PC-9 (cell line): ENCODE measurements around the gene MBD2. TPM values are rescaled to one million over a fixed set of nuclear protein-coding genes. Genes with fewer than 3 reads are reported as not detected.

Experiments
- BruUV-seq: library from RNA; stranded (reverse); fragments of 400-500 nt; replicated peaks from 2 replicates; lab custom pipeline; 2021; lab: Mats Ljungman, UMichigan
- CTCF ChIA-PET: fragments of 300-600 bp; sonication (Branson Sonifier 250); formaldehyde crosslinking; loops from one replicate; lab custom pipeline; 2022; ENCODE audit warnings: antibody characterized with exemption; lab: Charles Lee
- POLR2A ChIA-PET: fragments of 300-600 bp; sonication (Branson Sonifier 250); formaldehyde crosslinking; loops from one replicate; lab custom pipeline; 2022; ENCODE audit warnings: antibody characterized with exemption; ENCODE audit not compliant: unreplicated experiment; lab: Charles Lee
- DNase-seq, 2 experiments: peaks; one replicate each; pipeline versions ENCODE4 v3.0.0 to v3.0.0-alpha.2; 2015 to 2022; ENCODE audit warnings: mixed read lengths in 1 of 2
- H2AFZ ChIP-seq: fragments of 200-600 bp; sonication (generic); 2 replicates; pipeline ENCODE4 v1.8.1; 2017; ENCODE audit warnings: antibody characterized with exemption
- H3F3A ChIP-seq: fragments of 200-600 bp; sonication (generic); 2 replicates; pipeline ENCODE4 v1.8.1; 2017; ENCODE audit warnings: antibody characterized with exemption, mild to moderate bottlenecking, low read depth; ENCODE audit not compliant: insufficient read depth
- H3K27ac ChIP-seq: fragments of 200-600 bp; sonication (generic); 2 replicates; pipeline ENCODE4 v1.6.1; 2016; ENCODE audit warnings: mixed run types
- H3K27me3 ChIP-seq: fragments of 200-600 bp; sonication (generic); 2 replicates; pipeline ENCODE4 v1.6.1; 2016; ENCODE audit warnings: low read depth, mixed run types; ENCODE audit not compliant: insufficient read depth
- H3K36me3 ChIP-seq: fragments of 200-600 bp; sonication (generic); 2 replicates; pipeline ENCODE4 v1.6.1; 2016; ENCODE audit warnings: low read depth, mixed run types
- H3K4me1 ChIP-seq: fragments of 200-600 bp; sonication (generic); replicated peaks from 2 replicates; pipeline ENCODE4 v1.6.1; 2016; ENCODE audit warnings: mixed run types; ENCODE audit not compliant: insufficient read depth
- H3K4me2 ChIP-seq: fragments of 200-600 bp; sonication (generic); 2 replicates; pipeline ENCODE4 v1.6.1; 2017; ENCODE audit warnings: mixed run types
- H3K4me3 ChIP-seq: fragments of 200-600 bp; sonication (generic); 2 replicates; pipeline ENCODE4 v1.6.1; 2016; ENCODE audit warnings: mixed run types
- H3K79me2 ChIP-seq: fragments of 200-600 bp; sonication (generic); 2 replicates; pipeline ENCODE4 v1.6.1; 2017; ENCODE audit warnings: low read depth, mixed run types
- H3K9me2 ChIP-seq: fragments of 200-600 bp; sonication (generic); 2 replicates; pipeline ENCODE4 v1.8.1; 2017; ENCODE audit warnings: mild to moderate bottlenecking; ENCODE audit not compliant: insufficient read depth
- H3K9me3 ChIP-seq: fragments of 200-600 bp; sonication (generic); 2 replicates; pipeline ENCODE4 v1.8.1; 2016; ENCODE audit warnings: low read depth; ENCODE audit not compliant: insufficient read depth
- H4K20me1 ChIP-seq: fragments of 200-600 bp; sonication (generic); 2 replicates; pipeline ENCODE4 v1.8.1; 2017; ENCODE audit not compliant: insufficient read depth
- EZH2 ChIP-seq: fragments of 200-600 bp; sonication (generic); IDR thresholded peaks from 2 replicates; pipeline ENCODE4 v1.8.0; 2017; ENCODE audit warnings: antibody characterized with exemption, low read depth
- intact Hi-C: fragments of 100-400 bp; cut with micrococcal nuclease; formaldehyde crosslinking; loops from one replicate; pipeline ENCODE4 v1.10.0; 2022; ENCODE audit not compliant: unreplicated experiment
- total RNA-seq: library from RNA; stranded (reverse); gene quantifications from 2 replicates; pipeline ENCODE4 v1.2.3, GENCODE V29; 2021
- TF ChIP-seq, protein P1 (sequence below): fragments of 200-600 bp; sonication (generic); conservative IDR thresholded peaks from 2 replicates; pipeline ENCODE4 v1.6.1; 2017; ENCODE audit warnings: mixed run types, antibody characterized with exemption, mild to moderate bottlenecking, moderate library complexity

The MBD2 gene
- total RNA-seq, 1 experiment from 2014 or later = 72.0 TPM

- Histone ChIP-seq H3K4me3 (no peak overlapping the region), H3K9me3 (no peaks in the 10 kb centered on the region), H3K9me2 (no peaks in the 10 kb centered on the region), H3F3A (peaks cover 21% of the 10 kb centered on the region), H3K4me1 (peaks cover 62% of the 10 kb centered on the region), H3K79me2 (no peaks in the 10 kb centered on the region), H3K27ac (no peak overlapping the region), H3K36me3 (no peaks in the 10 kb centered on the region), H3K4me2 (peak overlapping the region; percentile 30), H4K20me1 (no peaks in the 10 kb centered on the region), H2AFZ (no peak overlapping the region), H3K27me3 (no peaks in the 10 kb centered on the region)
- intact Hi-C loops = no loop called here
- BruUV-seq = no TSS peak
- ChIA-PET POLR2A (no interaction called here), CTCF (no interaction called here)
- no peak for TF ChIP-seq EZH2
- TF ChIP-seq, protein P1, sequence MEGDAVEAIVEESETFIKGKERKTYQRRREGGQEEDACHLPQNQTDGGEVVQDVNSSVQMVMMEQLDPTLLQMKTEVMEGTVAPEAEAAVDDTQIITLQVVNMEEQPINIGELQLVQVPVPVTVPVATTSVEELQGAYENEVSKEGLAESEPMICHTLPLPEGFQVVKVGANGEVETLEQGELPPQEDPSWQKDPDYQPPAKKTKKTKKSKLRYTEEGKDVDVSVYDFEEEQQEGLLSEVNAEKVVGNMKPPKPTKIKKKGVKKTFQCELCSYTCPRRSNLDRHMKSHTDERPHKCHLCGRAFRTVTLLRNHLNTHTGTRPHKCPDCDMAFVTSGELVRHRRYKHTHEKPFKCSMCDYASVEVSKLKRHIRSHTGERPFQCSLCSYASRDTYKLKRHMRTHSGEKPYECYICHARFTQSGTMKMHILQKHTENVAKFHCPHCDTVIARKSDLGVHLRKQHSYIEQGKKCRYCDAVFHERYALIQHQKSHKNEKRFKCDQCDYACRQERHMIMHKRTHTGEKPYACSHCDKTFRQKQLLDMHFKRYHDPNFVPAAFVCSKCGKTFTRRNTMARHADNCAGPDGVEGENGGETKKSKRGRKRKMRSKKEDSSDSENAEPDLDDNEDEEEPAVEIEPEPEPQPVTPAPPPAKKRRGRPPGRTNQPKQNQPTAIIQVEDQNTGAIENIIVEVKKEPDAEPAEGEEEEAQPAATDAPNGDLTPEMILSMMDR = no peak
- peak in 1 of 2 experiments; percentile 67 for DNase-seq
Observed at GRCh38 chr18:54251606-54252390, 27.3 kb upstream of the MBD2 start.

DNA sequence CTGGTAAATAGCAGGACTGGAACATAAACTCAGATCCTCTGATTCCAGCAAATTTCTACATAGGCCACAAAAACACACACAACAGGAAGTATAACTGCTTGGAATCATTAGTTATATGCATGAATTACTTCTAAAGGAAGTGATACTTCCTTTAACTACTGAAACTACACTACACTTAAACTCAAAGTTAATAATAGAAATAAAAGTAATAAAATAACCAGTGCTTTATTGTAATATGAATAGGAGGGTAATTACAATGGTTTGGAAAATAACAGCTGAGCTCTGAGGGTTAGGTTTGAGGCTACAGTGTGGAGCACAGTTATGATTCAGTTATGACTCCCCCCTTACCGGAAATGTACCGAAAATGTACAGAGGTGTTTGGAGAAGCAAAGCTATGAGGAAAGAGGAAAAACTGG, 26.4 kb upstream of the MBD2 start:
- Histone ChIP-seq H3K4me3 (no peak overlapping the region), H3K4me2 (0 out of 2 replicates have a peak overlapping the region, but pooled peaks have one; percentile 30), H3K27me3 (no peaks in the 10 kb centered on the region), H4K20me1 (no peaks in the 10 kb centered on the region), H3K36me3 (no peaks in the 10 kb centered on the region), H3K9me3 (no peaks in the 10 kb centered on the region), H2AFZ (no peak overlapping the region), H3F3A (peaks cover 21% of the 10 kb centered on the region), H3K27ac (no peak overlapping the region; the same call in 1 of the 2 replicates), H3K9me2 (no peaks in the 10 kb centered on the region), H3K79me2 (no peaks in the 10 kb centered on the region), H3K4me1 (peaks cover 53% of the 10 kb centered on the region)
- DNase-seq = no peak
- intact Hi-C loops = no loop called here
- CTCF ChIA-PET = no interaction called here
- TF ChIP-seq EZH2 = no peak
- TF ChIP-seq, protein P1 = no peak
- POLR2A ChIA-PET = interaction anchor here (0.8 kb wide), 1 partner anchor 17 kb away, joined by 5 read pairs; no protein-coding TSS in a partner anchor
- no TSS peak for BruUV-seq

DNA sequence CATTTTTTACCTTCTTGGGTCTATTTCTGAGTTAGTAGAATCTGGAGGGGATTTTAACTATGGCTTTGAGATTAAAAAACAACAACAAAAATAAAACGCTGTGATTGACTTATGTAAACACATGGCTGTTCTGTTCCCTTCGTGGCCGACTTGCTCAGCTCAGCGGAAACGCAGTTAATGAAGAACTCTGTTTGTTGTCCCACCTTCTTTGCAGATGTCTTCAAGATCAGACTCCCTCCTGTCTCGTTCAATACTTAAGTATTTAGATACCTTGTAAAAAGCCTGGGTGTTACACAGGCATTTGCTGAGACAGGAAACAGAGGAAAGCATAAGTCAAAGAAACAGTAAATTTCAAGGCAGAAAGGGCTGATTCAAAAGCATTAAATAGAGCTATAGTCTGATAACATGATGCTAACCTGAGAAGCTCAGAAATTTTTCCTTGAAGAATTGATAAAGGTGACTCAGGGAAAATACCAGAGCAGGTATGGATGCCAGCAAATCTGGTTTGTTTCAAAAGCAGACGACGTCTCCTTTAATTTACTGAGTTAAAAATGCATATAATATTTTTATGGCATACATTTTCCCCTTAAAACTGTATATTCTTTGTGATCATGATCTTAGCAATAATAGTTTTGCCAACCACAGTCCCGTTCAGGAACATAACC, 23.2 kb upstream of the MBD2 start:
- Histone ChIP-seq H3K4me3 (no peak overlapping the region), H3K27ac (no peak overlapping the region), H3K4me1 (peaks cover 25% of the 10 kb centered on the region), H3K27me3 (no peaks in the 10 kb centered on the region), H3F3A (no peaks in the 10 kb centered on the region), H3K4me2 (no peak overlapping the region), H3K79me2 (no peaks in the 10 kb centered on the region), H3K9me2 (no peaks in the 10 kb centered on the region), H3K36me3 (no peaks in the 10 kb centered on the region), H4K20me1 (no peaks in the 10 kb centered on the region), H2AFZ (no peak overlapping the region), H3K9me3 (no peaks in the 10 kb centered on the region)
- ChIA-PET CTCF (no interaction called here), POLR2A (no interaction called here)
- intact Hi-C loops = no loop called here
- BruUV-seq = no TSS peak
- no peak for DNase-seq
- TF ChIP-seq, protein P1 = no peak
- no peak for TF ChIP-seq EZH2
